Uterus (tissue), 2 donors: ENCODE results near the gene HERPUD2.
A peak's percentile ranks its signal among the peaks of the same experiment; 100 is the strongest.

Experiments
- CTCF ChIP-seq, 4 experiments: fragments of 200-600 bp in 2 of 4; fragments of 450-650 bp in 2 of 4; sonication (generic) in 2 of 4; IDR thresholded peaks; one replicate each; pipeline ENCODE4 v1.5.1; 2016 to 2019; ENCODE audit warnings: antibody characterized with exemption in 4 of 4, mild to moderate bottlenecking in 2 of 4, moderate library complexity in 1 of 4
- POLR2A ChIP-seq, 2 donors: fragments of 450-650 bp; IDR thresholded peaks; one replicate each; pipeline ENCODE4 v1.6.1; 2016; ENCODE audit warnings: antibody characterized with exemption in 2 of 2, mild to moderate bottlenecking in 1 of 2, moderate library complexity in 1 of 2

- peak; percentile 93 to 96 for TF ChIP-seq POLR2A (IDR thresholded peaks at IDR 0.05)
- peak in 1 of 4 experiments; percentile 4 for TF ChIP-seq CTCF (IDR thresholded peaks at IDR 0.05)
Observed at GRCh38 chr7:35694784-35695472, at the start of gene HERPUD2.
